GM21737 (cell line): ENCODE results near the gene IDI2.
"Not testable (repeated sequence)": the region's sequence is repeated elsewhere in the genome, so short reads cannot be mapped to it uniquely, and the experiment has no call there.

ENCODE experiments used
- ATAC-seq: cut with Tn5 transposase; IDR thresholded peaks from one replicate; pipeline ENCODE4 v1.9.1; 2021; ENCODE audit warnings: mild to moderate bottlenecking, moderate library complexity; ENCODE audit not compliant: unreplicated experiment

IDI2 gene

GRCh38 chr10:1048349-1048731, 22.7 kb upstream of the IDI2 start:
- ATAC-seq: no peak

- no peak for ATAC-seq
Observed at GRCh38 chr10:1047937-1048336, 22.3 kb upstream of the IDI2 start.

GRCh38 chr10:1045415-1045814, 19.8 kb upstream of the IDI2 start:
- ATAC-seq: no peak

- no peak for ATAC-seq
Observed at GRCh38 chr10:1044964-1045363, 19.3 kb upstream of the IDI2 start.

GRCh38 chr10:1044146-1044545, 18.5 kb upstream of the IDI2 start:
- no peak for ATAC-seq

GRCh38 chr10:1043532-1043995, 17.9 kb upstream of the IDI2 start:
- ATAC-seq: peak; percentile 48

- no peak for ATAC-seq
Observed at GRCh38 chr10:1041514-1041913, 15.9 kb upstream of the IDI2 start.

GRCh38 chr10:1040133-1040532, 14.5 kb upstream of the IDI2 start:
- ATAC-seq: no peak

- not testable (repeated sequence) for ATAC-seq
Observed at GRCh38 chr10:1038769-1039168, 13.1 kb upstream of the IDI2 start.

- no peak for ATAC-seq
Observed at GRCh38 chr10:1037098-1037497, 11.4 kb upstream of the IDI2 start.

- ATAC-seq: peak; percentile 52
Observed at GRCh38 chr10:1036341-1036791, 10.7 kb upstream of the IDI2 start.

- no peak for ATAC-seq
Observed at GRCh38 chr10:1035201-1035600, 9.5 kb upstream of the IDI2 start.

- ATAC-seq: no peak
Observed at GRCh38 chr10:1034758-1035157, 9.1 kb upstream of the IDI2 start.

GRCh38 chr10:1033601-1034000, 7.9 kb upstream of the IDI2 start:
- ATAC-seq: no peak

GRCh38 chr10:1029838-1030237, 4.2 kb upstream of the IDI2 start:
- ATAC-seq: no peak

GRCh38 chr10:1026578-1026977, 919 bp upstream of the IDI2 start:
- no peak for ATAC-seq

GRCh38 chr10:1024103-1024502, 1.6 kb downstream of the IDI2 start:
- ATAC-seq: no peak

- no peak for ATAC-seq
Observed at GRCh38 chr10:1022413-1022812, 3.2 kb downstream of the IDI2 start.

GRCh38 chr10:1020958-1021357, 4.7 kb downstream of the IDI2 start:
- no peak for ATAC-seq

- ATAC-seq: no peak
Observed at GRCh38 chr10:1020460-1020859, 5.2 kb downstream of the IDI2 start.

GRCh38 chr10:1019362-1019761, 6.3 kb downstream of the IDI2 start:
- no peak for ATAC-seq

GRCh38 chr10:1015688-1016087, 10.0 kb downstream of the IDI2 start:
- no peak for ATAC-seq

GRCh38 chr10:1011696-1012095, 14.0 kb downstream of the IDI2 start:
- no peak for ATAC-seq

GRCh38 chr10:1010703-1011102, 15.0 kb downstream of the IDI2 start:
- ATAC-seq: no peak
